HG02938 (cell line): ENCODE results near the gene PSRC1.

Source experiments
- ATAC-seq: cut with Tn5 transposase; IDR thresholded peaks from one replicate; pipeline ENCODE4 v1.9.1; 2021; ENCODE audit warnings: mild to moderate bottlenecking, moderate library complexity; ENCODE audit not compliant: unreplicated experiment

The PSRC1 gene

DNA sequence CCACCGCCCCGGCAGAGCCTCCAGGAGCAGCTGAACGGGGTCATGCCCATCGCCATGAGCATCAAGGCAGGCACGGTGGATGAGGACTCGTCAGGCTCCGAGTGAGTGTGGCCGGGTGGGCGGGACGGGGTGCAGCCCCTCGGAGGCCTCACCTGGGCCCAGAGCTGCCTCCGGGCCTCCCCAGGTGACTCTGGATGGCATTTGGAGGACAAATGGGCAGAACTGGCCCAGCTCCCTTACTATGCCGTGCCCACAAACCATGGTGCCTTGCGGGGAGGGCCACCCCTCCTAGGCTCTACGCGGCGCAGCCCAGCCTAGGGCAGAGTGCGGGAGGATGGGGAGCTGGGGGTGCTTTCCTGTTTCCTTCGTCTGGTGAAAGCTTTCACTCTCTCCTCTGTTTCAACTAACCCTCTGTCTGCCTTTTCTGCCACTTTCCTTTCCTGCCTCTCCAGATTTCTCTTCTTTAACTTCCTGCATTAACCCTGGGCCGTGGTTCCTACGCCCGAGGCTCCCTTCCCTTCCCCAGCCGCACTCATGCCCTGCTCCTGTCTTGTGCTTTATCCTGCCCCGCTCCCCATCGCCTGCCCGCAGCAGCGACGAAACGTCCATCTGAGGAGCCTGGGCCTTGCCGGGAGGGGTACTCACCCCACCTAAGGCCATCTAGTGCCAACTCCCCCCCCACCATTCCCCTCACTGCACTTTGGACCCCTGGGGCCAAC, 9.2 kb downstream of the PSRC1 start:
- no peak for ATAC-seq

DNA sequence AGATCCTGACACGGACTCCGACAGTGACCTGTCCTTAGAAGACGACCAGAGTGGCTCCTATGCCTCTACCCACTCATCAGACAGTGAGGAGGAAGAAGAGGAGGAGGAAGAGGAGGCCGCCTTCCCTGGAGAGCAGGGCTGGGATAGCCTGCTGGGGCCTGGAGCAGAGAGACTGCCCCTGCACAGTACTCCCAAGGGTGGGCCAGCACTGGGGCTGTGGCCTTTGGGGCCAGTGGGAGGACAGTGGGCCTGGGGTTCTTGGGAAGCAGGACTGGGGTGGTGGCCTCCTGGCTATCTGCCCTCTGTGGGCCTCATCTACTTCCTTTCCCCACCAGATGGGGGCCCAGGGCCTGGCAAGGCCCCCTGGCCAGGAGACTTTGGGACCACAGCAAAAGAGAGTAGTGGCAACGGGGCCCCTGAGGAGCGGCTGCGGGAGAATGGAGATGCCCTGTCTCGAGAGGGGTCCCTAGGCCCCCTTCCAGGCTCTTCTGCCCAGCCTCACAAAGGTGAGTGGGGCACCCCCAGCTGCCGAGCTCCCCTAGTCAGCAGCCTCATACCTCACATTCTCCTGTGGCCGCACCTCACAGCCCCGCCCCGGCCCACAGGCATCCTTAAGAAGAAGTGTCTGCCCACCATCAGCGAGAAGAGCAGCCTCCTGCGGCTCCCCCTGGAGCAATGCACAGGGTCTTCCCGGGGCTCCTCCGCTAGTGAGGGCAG, 10.0 kb downstream of the PSRC1 start:
- ATAC-seq = no peak

DNA sequence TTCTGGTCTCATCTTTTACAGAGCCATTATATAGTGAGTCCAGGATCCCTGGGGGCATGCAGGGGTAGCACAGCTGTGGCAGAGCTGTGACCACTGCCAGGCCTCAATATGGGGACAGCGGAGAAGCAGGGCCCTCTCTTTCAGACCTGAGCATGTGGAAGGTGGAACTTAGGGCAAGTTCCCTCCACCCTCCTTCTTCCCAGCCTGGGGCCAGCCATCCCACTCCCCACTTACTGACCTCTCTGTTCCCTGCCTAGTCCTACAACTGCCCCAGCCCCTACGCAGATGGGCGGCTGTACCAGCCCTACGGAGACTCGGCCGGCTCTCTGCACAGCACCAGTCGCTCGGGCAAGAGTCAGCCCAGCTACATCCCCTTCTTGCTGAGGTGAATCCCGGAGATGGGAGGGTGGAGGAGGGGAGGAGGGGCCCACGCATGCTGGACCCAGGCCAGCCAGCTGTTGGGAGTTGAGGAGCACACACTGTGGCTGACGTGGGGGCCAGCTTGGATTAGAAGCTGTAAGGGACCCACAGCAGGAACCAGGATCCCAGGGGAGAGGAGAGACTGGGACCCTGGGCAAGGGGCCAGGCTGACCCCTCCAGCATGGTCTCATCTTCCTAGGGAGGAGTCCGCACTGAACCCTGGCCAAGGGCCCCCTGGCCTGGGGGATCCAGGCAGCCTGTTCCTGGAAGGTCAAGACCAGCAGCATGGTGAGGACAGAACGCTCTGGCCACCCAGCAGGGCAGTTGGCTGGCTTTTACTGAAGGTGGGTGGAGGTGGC, 10.7 kb downstream of the PSRC1 start:
- ATAC-seq = no peak

DNA sequence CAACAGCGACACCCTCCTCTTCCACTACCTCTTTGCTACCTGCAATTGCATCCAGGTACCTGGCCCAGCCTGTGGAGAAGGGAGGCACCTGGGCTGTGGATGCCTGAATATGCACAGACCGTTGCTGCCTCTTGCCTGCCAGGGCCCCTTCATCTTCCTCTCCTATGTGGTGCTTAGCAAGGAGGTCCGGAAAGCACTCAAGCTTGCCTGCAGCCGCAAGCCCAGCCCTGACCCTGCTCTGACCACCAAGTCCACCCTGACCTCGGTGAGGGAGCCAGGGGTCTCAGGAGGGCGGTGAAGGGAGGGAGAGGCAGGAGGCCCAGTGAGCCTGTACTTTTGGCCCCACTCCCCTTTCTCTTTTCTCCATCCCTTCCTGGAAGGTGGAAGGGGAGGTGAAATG, 11.5 kb downstream of the PSRC1 start:
- ATAC-seq = no peak

DNA sequence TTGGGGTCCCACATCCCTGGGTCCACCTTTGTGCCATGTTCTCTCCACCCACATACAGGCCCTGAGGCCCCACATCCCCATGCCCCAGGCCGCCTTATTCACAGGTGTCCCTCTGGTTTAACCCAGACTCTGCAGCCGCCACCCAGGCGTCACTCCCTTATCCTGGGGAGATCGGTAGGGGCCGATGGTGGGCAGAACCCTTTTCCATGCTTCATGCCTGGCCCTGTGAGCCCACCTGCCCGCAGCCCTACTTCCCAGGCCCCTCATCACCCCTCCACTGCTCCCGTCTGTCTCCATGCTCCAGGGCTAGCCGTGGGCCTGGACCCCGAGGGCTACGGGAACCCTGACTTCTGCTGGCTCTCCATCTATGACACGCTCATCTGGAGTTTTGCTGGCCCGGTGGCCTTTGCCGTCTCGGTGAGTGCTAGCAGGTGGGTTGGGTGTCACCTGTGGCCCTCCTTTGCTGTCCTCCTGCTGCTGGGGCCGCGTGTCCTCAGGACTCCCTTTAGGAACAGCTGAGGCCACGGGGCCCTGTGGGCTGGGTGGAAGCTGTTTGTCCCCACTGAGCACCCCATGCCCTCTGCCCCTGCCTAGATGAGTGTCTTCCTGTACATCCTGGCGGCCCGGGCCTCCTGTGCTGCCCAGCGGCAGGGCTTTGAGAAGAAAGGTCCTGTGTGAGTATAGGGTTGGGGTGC, 12.2 kb downstream of the PSRC1 start:
- no peak for ATAC-seq

DNA sequence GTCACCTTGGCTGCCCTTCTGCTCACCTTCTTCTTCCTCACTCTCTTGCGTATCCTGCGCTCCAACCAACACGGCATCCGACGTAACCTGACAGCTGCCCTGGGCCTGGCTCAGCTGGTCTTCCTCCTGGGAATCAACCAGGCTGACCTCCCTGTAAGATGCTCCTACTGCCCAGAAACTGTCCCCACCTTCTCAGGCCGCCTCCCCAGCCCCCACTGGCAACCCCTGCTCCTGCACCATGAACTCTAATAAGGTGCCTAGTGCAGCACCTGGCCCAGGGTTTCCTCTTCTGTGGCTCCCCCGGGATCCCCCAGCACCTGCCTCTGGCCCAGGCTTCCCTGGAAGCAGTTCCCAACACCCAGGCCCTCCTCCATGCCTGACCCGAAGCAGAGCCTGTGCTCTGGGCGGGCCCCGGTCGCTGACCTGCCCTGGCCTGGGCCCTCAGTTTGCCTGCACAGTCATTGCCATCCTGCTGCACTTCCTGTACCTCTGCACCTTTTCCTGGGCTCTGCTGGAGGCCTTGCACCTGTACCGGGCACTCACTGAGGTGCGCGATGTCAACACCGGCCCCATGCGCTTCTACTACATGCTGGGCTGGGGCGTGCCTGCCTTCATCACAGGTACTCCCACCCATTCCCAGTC, 12.8 kb downstream of the PSRC1 start:
- no peak for ATAC-seq

DNA sequence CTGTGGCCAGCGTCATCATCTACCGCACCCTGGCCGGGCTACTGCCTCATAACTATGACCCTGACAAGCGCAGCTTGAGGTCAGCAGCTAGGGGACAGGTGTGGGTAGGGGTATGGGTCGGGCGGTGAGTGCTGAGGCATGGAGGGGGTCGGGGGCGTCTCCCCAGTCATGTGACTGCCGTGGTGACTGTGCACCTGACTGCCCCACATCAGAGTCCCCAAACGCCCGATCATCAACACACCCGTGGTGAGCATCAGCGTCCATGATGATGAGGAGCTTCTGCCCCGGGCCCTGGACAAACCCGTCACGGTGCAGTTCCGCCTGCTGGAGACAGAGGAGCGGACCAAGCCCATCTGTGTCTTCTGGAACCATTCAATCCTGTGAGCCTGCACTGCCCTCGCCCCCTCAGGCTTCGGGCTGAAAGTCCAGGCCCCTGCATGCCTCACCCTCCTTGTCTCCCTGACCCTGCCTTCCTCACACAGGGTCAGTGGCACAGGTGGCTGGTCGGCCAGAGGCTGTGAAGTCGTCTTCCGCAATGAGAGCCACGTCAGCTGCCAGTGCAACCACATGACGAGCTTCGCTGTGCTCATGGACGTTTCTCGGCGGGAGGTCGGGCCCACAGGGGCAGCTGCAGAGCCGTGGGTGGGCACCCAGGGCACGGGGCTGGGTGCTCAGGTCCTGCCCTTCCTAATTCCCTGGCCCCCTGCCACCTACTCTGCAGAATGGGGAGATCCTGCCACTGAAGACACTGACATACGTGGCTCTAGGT, 13.5 kb downstream of the PSRC1 start:
- no peak for ATAC-seq

DNA sequence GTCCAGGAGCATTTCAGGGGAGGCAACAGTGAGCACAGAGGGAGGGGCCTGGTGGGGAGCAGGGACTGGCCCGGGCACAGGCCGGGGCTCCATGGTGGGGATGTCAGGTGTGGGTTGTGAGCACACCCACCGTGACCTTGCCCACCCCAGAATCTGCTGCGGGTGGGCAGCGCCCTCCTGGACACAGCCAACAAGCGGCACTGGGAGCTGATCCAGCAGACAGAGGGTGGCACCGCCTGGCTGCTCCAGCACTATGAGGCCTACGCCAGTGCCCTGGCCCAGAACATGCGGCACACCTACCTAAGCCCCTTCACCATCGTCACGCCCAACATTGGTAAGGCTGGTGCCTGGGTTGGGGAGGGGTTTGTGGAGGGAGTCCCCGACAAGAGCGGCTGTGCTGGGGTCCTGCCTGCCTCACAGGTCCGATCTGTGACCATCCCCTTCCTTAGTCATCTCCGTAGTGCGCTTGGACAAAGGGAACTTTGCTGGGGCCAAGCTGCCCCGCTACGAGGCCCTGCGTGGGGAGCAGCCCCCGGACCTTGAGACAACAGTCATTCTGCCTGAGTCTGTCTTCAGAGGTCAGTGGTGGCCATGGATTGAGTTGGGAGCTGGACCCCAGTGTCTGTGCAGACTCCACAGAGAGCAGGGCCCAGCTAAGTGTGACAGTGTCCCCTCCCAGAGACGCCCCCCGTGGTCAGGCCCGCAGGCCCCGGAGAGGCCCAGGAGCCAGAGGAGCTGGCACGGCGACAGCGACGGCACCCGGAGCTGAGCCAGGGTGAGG, 14.3 kb downstream of the PSRC1 start:
- ATAC-seq = no peak

DNA sequence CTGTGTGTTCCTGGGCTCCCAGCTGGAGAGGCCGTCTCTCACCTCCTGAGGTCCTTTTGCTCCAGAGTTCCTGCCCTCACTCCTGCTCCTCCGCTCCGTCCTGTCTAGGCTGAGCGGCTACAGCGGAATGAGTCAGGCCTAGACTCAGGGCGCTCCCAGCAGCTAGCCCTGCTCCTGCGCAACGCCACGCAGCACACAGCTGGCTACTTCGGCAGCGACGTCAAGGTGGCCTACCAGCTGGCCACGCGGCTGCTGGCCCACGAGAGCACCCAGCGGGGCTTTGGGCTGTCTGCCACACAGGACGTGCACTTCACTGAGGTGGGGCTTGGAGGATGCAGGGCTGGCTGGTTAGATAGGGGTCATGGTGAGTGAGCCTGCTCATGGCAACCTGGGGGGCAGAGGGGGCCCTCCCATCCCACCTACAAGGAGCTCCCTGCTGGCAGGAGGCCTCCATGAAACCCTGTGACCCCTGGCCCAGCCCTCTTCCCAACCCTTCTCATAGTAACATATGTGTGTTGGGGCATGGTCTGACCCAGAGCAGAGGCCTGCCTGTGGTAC, 15.1 kb downstream of the PSRC1 start:
- ATAC-seq = no peak

DNA sequence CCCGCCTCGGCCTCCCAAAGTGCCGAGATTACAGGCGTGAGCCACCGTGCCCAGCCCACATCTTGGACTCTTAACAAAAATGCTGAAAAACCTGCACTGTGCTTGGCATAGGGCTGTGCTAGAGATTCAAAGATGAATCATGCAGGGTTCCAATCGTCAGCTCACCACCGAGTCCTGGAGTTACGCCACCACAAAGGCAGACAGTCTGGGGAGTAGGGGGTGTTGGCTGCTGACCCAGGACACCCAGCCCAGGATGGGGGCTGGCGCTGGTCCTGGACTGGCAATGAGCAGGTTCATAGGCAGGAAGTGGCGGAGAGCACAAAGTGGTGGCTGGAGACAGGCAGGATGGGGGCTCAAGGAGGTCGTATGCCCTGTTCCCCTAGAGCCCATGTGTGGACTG, 16.0 kb downstream of the PSRC1 start:
- ATAC-seq = no peak

DNA sequence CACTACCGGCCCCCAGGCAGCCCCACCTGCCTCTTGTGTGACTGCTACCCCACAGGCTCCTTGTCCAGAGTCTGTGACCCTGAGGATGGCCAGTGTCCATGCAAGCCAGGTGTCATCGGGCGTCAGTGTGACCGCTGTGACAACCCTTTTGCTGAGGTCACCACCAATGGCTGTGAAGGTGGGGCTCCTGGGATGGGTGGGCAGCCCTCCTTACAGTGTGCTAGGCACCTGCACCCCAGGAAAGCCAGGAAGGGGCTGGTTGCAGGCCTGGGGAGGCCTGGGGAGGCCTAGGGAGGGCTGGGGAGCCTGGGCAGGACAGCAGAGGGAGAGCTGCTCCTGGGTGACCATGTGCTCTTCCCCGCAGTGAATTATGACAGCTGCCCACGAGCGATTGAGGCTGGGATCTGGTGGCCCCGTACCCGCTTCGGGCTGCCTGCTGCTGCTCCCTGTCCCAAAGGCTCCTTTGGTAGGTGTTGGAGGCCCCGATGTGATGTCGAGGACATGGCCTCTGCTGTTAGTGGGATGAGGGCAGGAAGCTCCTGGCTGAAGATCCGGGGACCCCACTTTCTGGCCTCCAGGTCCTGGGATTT, 17.1 kb downstream of the PSRC1 start:
- no peak for ATAC-seq

DNA sequence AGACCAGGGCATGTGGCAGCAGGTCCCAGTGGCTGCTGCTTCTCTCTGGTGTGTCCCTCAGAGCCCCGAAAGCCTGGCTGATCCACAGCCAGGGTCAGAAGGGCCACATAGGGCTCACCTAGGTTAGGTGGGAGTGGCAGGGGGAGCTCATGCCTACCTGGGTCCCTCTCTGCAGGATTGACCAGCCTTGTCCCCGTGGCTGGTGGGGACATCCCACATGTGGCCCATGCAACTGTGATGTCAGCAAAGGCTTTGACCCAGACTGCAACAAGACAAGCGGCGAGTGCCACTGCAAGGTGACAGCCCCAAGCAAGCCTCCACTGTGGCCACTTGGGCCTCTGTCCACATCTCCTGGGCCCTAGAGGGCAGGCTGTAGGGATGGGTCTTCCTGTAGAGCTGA, 17.9 kb downstream of the PSRC1 start:
- ATAC-seq = no peak

DNA sequence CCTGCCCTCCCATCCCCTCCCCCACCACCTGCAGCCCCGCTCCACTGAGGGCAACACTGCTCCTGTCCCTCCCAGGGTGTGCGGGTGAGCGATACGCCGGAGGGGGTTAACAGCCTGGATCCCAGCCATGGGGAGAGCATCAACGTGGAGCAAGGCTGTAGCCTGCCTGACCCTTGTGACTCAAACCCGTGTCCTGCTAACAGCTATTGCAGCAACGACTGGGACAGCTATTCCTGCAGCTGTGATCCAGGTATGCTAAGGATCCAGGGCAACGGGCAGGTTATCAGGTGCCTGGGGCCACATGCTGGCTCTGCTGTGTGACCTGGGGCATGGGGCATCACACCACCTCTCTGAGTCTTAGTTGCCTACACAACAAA, 18.6 kb downstream of the PSRC1 start:
- no peak for ATAC-seq

DNA sequence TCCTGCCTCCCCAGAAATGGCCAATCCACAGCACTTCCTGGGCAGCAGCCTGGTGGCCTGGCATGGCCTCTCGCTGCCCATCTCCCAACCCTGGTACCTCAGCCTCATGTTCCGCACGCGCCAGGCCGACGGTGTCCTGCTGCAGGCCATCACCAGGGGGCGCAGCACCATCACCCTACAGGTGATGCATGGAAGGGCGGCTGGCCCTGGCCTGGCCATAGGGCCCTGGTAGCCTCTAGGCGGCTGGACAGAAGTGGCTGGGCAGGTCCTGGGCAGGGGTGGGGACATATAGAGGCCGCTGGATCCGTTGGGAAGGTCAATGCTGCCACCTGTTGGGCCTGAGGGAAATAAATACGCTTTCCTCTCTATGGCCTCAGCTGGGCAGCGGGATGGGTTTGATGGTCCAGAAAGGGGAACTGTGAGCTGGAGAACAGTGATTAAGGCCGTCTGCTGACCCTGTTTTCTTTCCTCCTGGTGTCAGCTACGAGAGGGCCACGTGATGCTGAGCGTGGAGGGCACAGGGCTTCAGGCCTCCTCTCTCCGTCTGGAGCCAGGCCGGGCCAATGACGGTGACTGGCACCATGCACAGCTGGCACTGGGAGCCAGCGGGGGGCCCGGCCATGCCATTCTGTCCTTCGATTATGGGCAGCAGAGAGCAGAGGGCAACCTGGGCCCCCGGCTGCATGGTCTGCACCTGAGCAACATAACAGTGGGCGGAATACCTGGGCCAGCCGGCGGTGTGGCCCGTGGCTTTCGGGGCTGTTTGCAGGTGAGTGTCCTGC, 19.2 kb downstream of the PSRC1 start:
- peak; percentile 49 for ATAC-seq

DNA sequence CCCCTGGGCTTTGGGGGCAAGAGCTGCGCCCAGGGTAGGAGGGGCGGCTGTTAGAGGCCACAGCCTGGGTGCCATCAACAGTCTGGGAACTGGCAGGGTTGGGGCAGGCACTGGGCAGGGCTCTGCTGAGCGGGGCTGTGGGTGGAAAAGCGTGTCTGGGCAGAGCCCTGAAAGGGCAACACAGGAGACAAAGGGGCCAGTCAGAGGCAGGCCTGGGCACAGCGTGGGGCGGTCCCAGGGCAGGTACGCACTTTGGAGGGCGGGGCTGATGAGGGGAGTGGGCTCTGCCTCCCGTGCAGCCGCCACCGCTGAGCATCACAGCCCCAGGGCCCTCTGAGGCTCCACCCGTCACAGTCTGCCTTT, 19.7 kb downstream of the PSRC1 start:
- ATAC-seq = no peak

DNA sequence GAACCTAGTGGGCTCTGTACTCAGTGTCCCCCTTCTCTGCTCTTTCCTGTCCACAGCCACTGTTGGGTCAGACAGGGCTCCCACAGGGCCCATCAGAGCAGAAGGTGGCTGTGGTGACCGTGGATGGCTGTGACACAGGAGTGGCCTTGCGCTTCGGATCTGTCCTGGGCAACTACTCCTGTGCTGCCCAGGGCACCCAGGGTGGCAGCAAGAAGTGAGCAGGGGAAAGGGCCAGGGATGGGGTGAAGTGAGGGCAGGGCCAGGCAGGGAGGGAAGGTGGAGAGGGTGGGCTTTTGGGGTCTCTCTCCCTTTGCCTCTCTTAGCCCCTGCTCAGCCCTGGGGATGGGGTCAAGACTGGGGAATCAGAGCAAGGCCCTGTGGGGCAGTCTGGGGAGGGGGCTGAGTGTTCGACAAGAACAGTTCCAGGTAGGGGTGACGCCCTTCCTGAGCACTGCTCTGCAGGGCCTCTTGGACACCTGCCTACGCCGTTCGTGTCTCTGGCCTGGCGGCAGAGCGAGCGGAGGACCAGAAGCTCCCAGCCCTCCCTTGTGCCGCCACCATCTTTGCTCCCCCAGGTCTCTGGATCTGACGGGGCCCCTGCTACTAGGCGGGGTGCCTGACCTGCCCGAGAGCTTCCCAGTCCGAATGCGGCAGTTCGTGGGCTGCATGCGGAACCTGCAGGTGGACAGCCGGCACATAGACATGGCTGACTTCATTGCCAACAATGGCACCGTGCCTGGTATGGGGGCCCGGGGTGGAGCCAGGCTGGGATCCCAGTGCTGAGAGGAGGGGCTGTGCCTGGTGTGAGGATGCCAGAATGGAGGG, 20.5 kb downstream of the PSRC1 start:
- ATAC-seq = no peak

DNA sequence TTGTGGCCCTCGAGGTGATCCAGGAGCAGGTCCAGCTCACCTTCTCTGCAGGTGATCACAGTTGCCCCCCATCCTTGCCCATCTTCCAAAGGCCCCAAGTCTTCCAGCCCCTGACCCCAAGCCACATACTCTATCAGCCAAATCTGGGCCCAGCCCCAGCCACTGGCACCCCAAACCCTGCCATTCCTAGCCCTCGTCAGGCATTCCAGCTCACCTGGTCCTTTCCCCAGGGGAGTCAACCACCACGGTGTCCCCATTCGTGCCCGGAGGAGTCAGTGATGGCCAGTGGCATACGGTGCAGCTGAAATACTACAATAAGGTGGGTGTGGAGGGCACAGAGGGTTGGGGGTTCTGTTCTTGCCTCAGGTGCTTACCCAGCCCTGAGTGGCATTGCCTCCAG, 21.4 kb downstream of the PSRC1 start:
- no peak for ATAC-seq
